Lung (tissue), 13 donors: ENCODE measurements around the gene TRIM74. TPM values are rescaled to one million over a fixed set of nuclear protein-coding genes. Genes with fewer than 3 reads are reported as not detected.
"Not testable (repeated sequence)": the region's sequence is repeated elsewhere in the genome, so short reads cannot be mapped to it uniquely, and the experiment has no call there.

Source experiments
- ATAC-seq: fragments of 200-7000 bp; cut with Tn5 transposase; one replicate; pipeline ENCODE4 v1.9.1; 2020; ENCODE audit warnings: moderate number of reproducible peaks; ENCODE audit not compliant: insufficient read depth, low FRiP score
- DNase-seq, 3 donors: peaks; one replicate each; pipeline ENCODE4 v3.0.0-alpha.2; 2013 to 2017
- H3K27ac ChIP-seq, 2 donors: one replicate each; pipeline ENCODE4 v1.5.1; 2013; ENCODE audit warnings: mild to moderate bottlenecking in 2 of 2, moderate library complexity in 2 of 2, control low read depth in 1 of 2, inconsistent platforms in 1 of 2, low read depth in 1 of 2, low read length in 1 of 2
- H3K27me3 ChIP-seq, 3 donors: one replicate each; pipeline ENCODE4 v1.5.1; 2013; ENCODE audit warnings: low read length in 2 of 3; ENCODE audit not compliant: control insufficient read depth in 3 of 3, insufficient read depth in 3 of 3
- H3K36me3 ChIP-seq, 4 donors: one replicate each; pipeline ENCODE4 v1.5.1; 2013; ENCODE audit warnings: low read length in 4 of 4, mild to moderate bottlenecking in 1 of 4, moderate library complexity in 1 of 4; ENCODE audit not compliant: control insufficient read depth in 4 of 4, insufficient read depth in 4 of 4
- H3K4me1 ChIP-seq, 5 donors: one replicate each; pipeline ENCODE4 v1.5.1; 2013; ENCODE audit warnings: low read length in 5 of 5, mild to moderate bottlenecking in 2 of 5, moderate library complexity in 1 of 5; ENCODE audit not compliant: control insufficient read depth in 5 of 5, insufficient read depth in 5 of 5
- H3K4me3 ChIP-seq: one replicate; pipeline ENCODE4 v1.5.1; 2013; ENCODE audit warnings: mild to moderate bottlenecking, control low read depth, moderate library complexity
- H3K9ac ChIP-seq, 2 donors: one replicate each; pipeline ENCODE4 v1.5.1; 2013; ENCODE audit warnings: low read length in 2 of 2, control low read depth in 1 of 2; ENCODE audit not compliant: insufficient read depth in 1 of 2
- H3K9me3 ChIP-seq, 4 donors: one replicate each; pipeline ENCODE4 v1.5.1; 2013; ENCODE audit warnings: low read length in 3 of 4, mild to moderate bottlenecking in 1 of 4, moderate library complexity in 1 of 4; ENCODE audit not compliant: control insufficient read depth in 4 of 4, insufficient read depth in 3 of 4
- CTCF ChIP-seq: IDR thresholded peaks from 2 replicates; pipeline ENCODE4 v1.5.1; 2012; ENCODE audit warnings: mild to moderate bottlenecking; ENCODE audit errors: control extremely low read depth, extremely low read depth
- WGBS, 2 donors: extraction: QIAGEN DNeasy Blood & Tissue Kit; methylation state at CpG; one replicate each; pipeline ENCODE4 v1.1.7; 2013; 5-methylcytosine and 5-hydroxymethylcytosine counted together
- polyA plus RNA-seq, 2 donors: library from polyadenylated mRNA; stranded (reverse); fragments of 200-250 nt; gene quantifications; one replicate each; pipeline ENCODE4 v1.2.1, GENCODE V29; 2013
- small RNA-seq: library from RNA; depleted of rRNA; stranded (forward); fragments of <200 nt; gene quantifications from one replicate; pipeline ENCODE3, GENCODE V24; 2014; ENCODE audit warnings: low replicate concordance
- total RNA-seq, 2 donors: library from RNA; depleted of rRNA in 1 of 2; stranded (reverse); fragments of >200 nt in 1 of 2; gene quantifications; one replicate each; pipeline ENCODE4 v1.2.1, GENCODE V29; 2014 to 2021
- donor health status: control.
- donor health status: control.
- donor health status: Bipolar disorder and iron deficiency.
- donor health status: healthy.
- donor health status: DM: yes; HTN: yes; CAD: no.

TRIM74 gene
- total and polyA plus RNA-seq, 4 donors, result 0.37 to 1.5 (median 0.53) TPM; not detected in 1

- H3K4me3 ChIP-seq, H3K27ac ChIP-seq, H3K27me3 ChIP-seq, H3K9me3 ChIP-seq, H3K9ac ChIP-seq, H3K4me1 ChIP-seq: not testable (repeated sequence)
- DNase-seq, result peak in 2 of 3 donors; percentile 22 to 44
- peak; percentile 79 for ATAC-seq
- peak; percentile 15 for TF ChIP-seq CTCF
- H3K36me3 ChIP-seq, result peaks cover 0 to 18% (median 4%) of the 10 kb centered on the region in 4 donors
- WGBS, 2 donors, result 72 to 75% methylated on average over 9 of the region's 9 CpGs
Observed at GRCh38 chr7:72914756-72915525, 54.3 kb downstream of the TRIM74 start.

GRCh38 chr7:72913750-72914149 is 55.5 kb downstream of the TRIM74 start:
- H3K36me3 ChIP-seq, result peaks cover 0 to 19% (median 4%) of the 10 kb centered on the region in 4 donors
- H3K4me1 ChIP-seq, H3K4me3 ChIP-seq, H3K27me3 ChIP-seq, H3K9me3 ChIP-seq, ATAC-seq, H3K9ac ChIP-seq, H3K27ac ChIP-seq, DNase-seq: not testable (repeated sequence)
- 76 to 88% methylated on average over 10 of the region's 10 CpGs for WGBS, 2 donors

GRCh38 chr7:72911395-72911794 is 57.9 kb downstream of the TRIM74 start:
- not testable (repeated sequence) for DNase-seq, H3K9me3 ChIP-seq, H3K27ac ChIP-seq, H3K4me1 ChIP-seq, H3K27me3 ChIP-seq, H3K9ac ChIP-seq, ATAC-seq, H3K4me3 ChIP-seq
- H3K36me3 ChIP-seq, result peaks cover 0 to 18% (median 4%) of the 10 kb centered on the region in 4 donors
- WGBS, 2 donors, result 34 to 82% methylated on average over 8 to 10 of the region's 12 CpGs

Small RNAs within 50 kb of the gene (small RNA-seq; reads per million reads assigned to genes)
- not detected for gene RF00019

Other genes starting within 250 kb of the TRIM74 start
- 10 to 100 TPM in 1 of 2 donors, 1 to 10 TPM in 1; 2.1 to 10.1 TPM for gene TYW1B, start 141.3 kb downstream of the TRIM74 start, total RNA-seq
- gene TYW1B, start 141.3 kb downstream of the TRIM74 start, polyA plus RNA-seq, result 1 to 10 TPM in 1 of 2 donors, under 1 TPM in 1; 0.90 to 1.1 TPM
- gene POM121, start 44.4 kb downstream of the TRIM74 start, total RNA-seq, result 10 to 100 TPM; 15.4 to 38.0 TPM
- gene POM121, start 44.4 kb downstream of the TRIM74 start, polyA plus RNA-seq, result 10 to 100 TPM; 14.5 to 17.7 TPM
- under 1 TPM in 1 of 2 donors, not detected in 1; 0.11 TPM for gene SPDYE8, start 60.3 kb upstream of the TRIM74 start, total RNA-seq
- gene SPDYE8, start 60.3 kb upstream of the TRIM74 start, polyA plus RNA-seq, result not detected
- gene SPDYE11, start 88.4 kb upstream of the TRIM74 start, total RNA-seq, result under 1 TPM in 1 of 2 donors, not detected in 1; 0.11 TPM
- not detected for gene SPDYE11, start 88.4 kb upstream of the TRIM74 start, polyA plus RNA-seq
- under 1 TPM in 1 of 2 donors, not detected in 1; 0.11 TPM for gene SPDYE9, start 116.6 kb upstream of the TRIM74 start, total RNA-seq
- not detected for gene SPDYE9, start 116.6 kb upstream of the TRIM74 start, polyA plus RNA-seq